Erythroblast (primary cell): ENCODE results near the gene SPATA16.

Experiments used
- GATA1 ChIP-seq: IDR thresholded peaks from 2 replicates; pipeline ENCODE4 v1.6.1; 2011; ENCODE audit warnings: low read depth, mild to moderate bottlenecking, control low read depth, low read length, moderate library complexity
- POLR2A ChIP-seq: IDR thresholded peaks from 2 replicates; pipeline ENCODE4 v1.6.1; 2011; ENCODE audit warnings: mild to moderate bottlenecking, low read length

DNA sequence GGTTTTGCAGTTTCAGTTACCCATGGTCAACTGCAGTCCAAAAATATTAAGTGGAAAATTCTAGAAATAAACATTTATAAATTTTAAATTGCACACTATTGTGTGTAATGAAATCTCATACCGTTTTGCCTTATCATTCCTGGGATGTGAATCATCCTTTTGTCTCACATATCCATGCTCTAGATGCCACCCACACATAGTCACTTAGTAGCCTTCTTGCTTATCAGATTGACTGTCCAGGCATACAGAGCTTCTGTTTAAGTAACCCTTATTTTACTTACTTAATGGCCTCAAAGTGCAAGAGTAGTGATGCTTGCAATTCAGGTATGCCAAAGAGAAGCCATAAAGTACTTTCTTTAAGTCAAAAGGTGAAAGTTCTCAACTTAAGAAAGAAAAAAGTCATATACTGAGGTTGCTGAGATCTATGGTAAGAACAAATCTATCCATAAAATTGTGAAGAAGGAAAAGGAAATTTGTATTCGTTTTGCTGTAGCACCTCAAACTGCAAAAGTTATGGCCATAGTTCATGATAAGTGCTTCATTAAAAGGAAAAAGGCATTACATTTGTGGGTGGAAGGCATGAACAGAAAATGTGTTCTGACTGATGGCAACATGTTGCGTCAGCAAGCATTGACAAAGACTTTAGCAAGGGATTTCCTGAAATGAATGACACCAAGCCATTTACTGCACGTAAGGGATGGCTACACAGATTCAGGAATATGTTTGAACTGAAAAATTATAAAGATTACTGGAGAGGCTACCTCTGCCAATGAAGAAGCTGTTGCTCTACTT is 43.8 kb downstream of the SPATA16 start:
- TF ChIP-seq POLR2A: no peak
- no peak for TF ChIP-seq GATA1
